Measurements from ENCODE around the gene PRSS57. TPM values are rescaled to one million over a fixed set of nuclear protein-coding genes. Genes with fewer than 3 reads are reported as not detected.

The PRSS57 gene
- total RNA-seq, 1 experiment from 2014 or later, result not detected

DNA sequence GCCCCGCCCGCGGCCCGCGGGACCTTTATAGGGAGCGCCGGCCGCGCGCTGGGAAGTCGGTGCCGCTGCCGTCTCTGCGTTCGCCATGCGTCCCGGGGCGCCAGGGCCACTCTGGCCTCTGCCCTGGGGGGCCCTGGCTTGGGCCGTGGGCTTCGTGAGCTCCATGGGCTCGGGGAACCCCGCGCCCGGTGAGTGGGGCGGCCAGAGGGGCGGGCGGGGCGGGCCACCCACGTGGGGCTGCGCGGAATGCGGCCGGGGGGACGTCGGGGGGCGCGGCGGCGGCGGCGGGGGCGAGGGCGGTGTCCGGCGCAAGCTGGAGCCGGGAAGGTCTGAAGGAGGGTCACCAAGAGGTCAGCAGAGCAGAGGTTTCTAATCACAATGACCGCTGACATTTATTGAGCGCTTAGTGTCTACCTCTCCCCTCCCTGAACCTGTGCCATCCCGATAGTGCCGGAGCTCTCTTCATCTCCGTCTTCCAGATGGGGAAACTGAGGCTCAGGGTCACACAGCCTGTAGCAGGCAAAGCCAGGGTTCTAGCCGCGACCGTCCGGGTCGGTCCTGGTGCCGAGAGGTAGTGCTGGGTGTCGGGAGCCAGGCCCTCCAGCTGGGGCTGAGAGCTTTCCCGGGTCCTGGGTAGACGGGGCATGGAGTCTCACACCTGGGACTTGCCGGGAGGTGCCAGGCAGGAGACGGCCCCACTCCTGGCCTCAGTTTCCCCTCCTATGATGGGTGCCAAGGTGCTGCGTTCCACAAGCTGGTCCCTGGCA, 18.7 kb downstream of the PRSS57 start, which contains the start of gene FSTL3:
FSTL3 (plus strand) TSS at position 54 of the 767 bp plus-strand sequence; CDS start at position 86, 32 bp downstream.
- Histone ChIP-seq H3K9me3 (ENCODE audit: control insufficient read depth, insufficient read depth, low read depth, low read length) (no peaks in the 10 kb centered on the region), H3K27ac (ENCODE audit: low read length) (peak within 1 kb of the TSS; percentile 72), H3K36me3 (ENCODE audit: control insufficient read depth, insufficient read depth, low read length) (no peaks in the 10 kb centered on the region), H3K4me1 (ENCODE audit: control insufficient read depth, insufficient read depth, low read length) (peaks cover 22% of the 10 kb centered on the region), H3K27me3 (ENCODE audit: control insufficient read depth, insufficient read depth, low read length) (no peaks in the 10 kb centered on the region), H3K4me3 (ENCODE audit: low read depth in 2 of 2, low read length in 2 of 2) (peak within 1 kb of the TSS; percentile 48 to 68)
- BruUV-seq (replicated peaks), result no TSS peak
- intact Hi-C loops (cut with micrococcal nuclease; ENCODE audit: unreplicated experiment), result no loop called here
- peak; percentile 5; the same call in 1 of the 2 replicates for ATAC-seq
- POLR2A ChIA-PET, result interaction anchor here (0.5 to 0.9 kb wide), 3 partner anchors 28 to 35 kb away, joined by 3 to 5 read pairs (median 3); no protein-coding TSS in a partner anchor
- CTCF ChIA-PET, result interaction anchor here (0.6 kb wide), 1 partner anchor 53 kb away, joined by 4 read pairs; no protein-coding TSS in a partner anchor
- no peak for DNase-seq (ENCODE audit: low read depth, low spot score)
- TF ChIP-seq CTCF (IDR thresholded peaks at IDR 0.05), result no peak
- TF ChIP-seq TCF7L2 (IDR thresholded peaks at IDR 0.05; ENCODE audit: low read depth, low read length), result no peak
- TF ChIP-seq SIN3A (IDR thresholded peaks at IDR 0.05; ENCODE audit: borderline replicate concordance, insufficient read depth, low read depth, low read length), result no peak
- no peak for TF ChIP-seq REST (IDR thresholded peaks at IDR 0.05; ENCODE audit: insufficient read depth in 1 of 2, low read depth in 2 of 2, low read length in 1 of 2)
- peak; percentile 52 for TF ChIP-seq POLR2AphosphoS5 (IDR thresholded peaks at IDR 0.05; ENCODE audit: low read depth, low read length)
- in situ Hi-C loops (cut with HindIII; ENCODE audit: low pct_unique_long_range_greater_than_20kb, low sequenced_read_pairs), result no loop called here

GRCh38 chr19:676007-676338, 19.3 kb downstream of the PRSS57 start:
- BruUV-seq (replicated peaks), result no TSS peak
- Histone ChIP-seq H3K27ac (ENCODE audit: low read length) (no peak overlapping the region), H3K9me3 (ENCODE audit: control insufficient read depth, insufficient read depth, low read depth, low read length) (no peaks in the 10 kb centered on the region), H3K4me3 (ENCODE audit: low read depth in 2 of 2, low read length in 2 of 2) (peak overlapping the region; percentile 46 to 48), H3K4me1 (ENCODE audit: control insufficient read depth, insufficient read depth, low read length) (peaks cover 22% of the 10 kb centered on the region), H3K36me3 (ENCODE audit: control insufficient read depth, insufficient read depth, low read length) (no peaks in the 10 kb centered on the region), H3K27me3 (ENCODE audit: control insufficient read depth, insufficient read depth, low read length) (no peaks in the 10 kb centered on the region)
- ChIA-PET CTCF (interaction anchor here (0.6 kb wide), 2 partner anchors 53 to 437 kb away, joined by 3 read pairs; no protein-coding TSS in a partner anchor), POLR2A (interaction anchor here (0.5 kb wide), 1 partner anchor 29 kb away, joined by 3 read pairs; no protein-coding TSS in a partner anchor)
- ATAC-seq, result no peak
- intact Hi-C loops (cut with micrococcal nuclease; ENCODE audit: unreplicated experiment), result no loop called here
- no peak for DNase-seq (ENCODE audit: low read depth, low spot score)
- TF ChIP-seq SIN3A (IDR thresholded peaks at IDR 0.05; ENCODE audit: borderline replicate concordance, insufficient read depth, low read depth, low read length) (no peak), REST (IDR thresholded peaks at IDR 0.05; ENCODE audit: insufficient read depth in 1 of 2, low read depth in 2 of 2, low read length in 1 of 2) (no peak), CTCF (IDR thresholded peaks at IDR 0.05) (no peak), TCF7L2 (IDR thresholded peaks at IDR 0.05; ENCODE audit: low read depth, low read length) (no peak), POLR2AphosphoS5 (IDR thresholded peaks at IDR 0.05; ENCODE audit: low read depth, low read length) (no peak)
- in situ Hi-C loops (cut with HindIII; ENCODE audit: low pct_unique_long_range_greater_than_20kb, low sequenced_read_pairs), result no loop called here

All from Panc1 (cell line).